Measurements from ENCODE around the gene DLG4.
"Not testable (repeated sequence)": the region's sequence is repeated elsewhere in the genome, so short reads cannot be mapped to it uniquely, and the experiment has no call there.

DLG4 gene

DNA sequence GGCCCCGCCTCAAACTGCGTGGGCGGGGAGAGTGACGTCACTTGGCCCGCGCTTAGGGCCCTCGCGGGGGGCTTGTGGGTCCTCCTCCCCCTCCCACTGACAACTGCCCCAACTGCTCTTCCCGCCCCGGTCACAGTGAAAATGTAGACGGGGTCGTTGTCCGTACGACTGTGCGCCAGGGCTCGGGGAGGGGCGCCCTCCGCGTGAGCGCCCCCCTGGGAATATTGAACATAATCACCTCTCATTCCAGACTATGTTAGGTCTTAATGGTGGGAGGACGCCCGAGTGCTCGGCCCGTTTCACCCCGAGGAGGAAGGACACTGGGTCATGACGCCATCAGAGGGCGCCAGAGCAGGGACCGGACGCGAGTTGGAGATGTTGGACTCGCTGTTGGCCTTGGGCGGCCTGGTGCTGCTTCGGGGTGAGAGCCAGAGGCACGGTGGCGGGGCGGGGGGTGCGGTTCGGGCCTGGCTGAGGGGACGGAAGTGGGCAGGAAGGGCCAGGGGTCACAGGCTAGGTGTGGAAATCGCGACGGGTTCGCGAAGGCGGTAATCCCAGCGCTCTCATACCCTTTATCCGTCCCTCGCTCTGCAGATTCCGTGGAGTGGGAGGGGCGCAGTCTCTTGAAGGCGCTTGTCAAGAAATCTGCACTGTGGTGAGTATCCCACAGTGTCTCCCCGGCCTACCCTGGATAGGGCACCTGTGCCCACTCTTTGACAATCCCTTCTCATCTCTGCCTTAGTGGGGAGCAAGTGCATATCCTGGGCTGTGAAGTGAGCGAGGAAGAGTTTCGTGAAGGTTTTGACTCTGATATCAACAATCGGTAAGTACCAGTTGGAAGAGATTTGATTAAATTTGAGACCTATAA lies 32.8 kb upstream of the DLG4 start, which contains the start of gene ELP5:
TSS of gene ELP5 (plus strand) at position 40 of the 868 bp plus-strand sequence. CDS start at position 376, 336 bp downstream.
- peaks cover 39% of the 10 kb centered on the region for H3K4me1 Mint-ChIP-seq
- peaks cover 7% of the 10 kb centered on the region for H3K36me3 Mint-ChIP-seq
- no peaks in the 10 kb centered on the region for H3K9me3 Mint-ChIP-seq
- H3K27me3 Mint-ChIP-seq: no peaks in the 10 kb centered on the region
- peak within 1 kb of the TSS; percentile 92 for H3K4me3 Mint-ChIP-seq
- peak within 1 kb of the TSS; percentile 99 for H3K27ac Mint-ChIP-seq

DNA sequence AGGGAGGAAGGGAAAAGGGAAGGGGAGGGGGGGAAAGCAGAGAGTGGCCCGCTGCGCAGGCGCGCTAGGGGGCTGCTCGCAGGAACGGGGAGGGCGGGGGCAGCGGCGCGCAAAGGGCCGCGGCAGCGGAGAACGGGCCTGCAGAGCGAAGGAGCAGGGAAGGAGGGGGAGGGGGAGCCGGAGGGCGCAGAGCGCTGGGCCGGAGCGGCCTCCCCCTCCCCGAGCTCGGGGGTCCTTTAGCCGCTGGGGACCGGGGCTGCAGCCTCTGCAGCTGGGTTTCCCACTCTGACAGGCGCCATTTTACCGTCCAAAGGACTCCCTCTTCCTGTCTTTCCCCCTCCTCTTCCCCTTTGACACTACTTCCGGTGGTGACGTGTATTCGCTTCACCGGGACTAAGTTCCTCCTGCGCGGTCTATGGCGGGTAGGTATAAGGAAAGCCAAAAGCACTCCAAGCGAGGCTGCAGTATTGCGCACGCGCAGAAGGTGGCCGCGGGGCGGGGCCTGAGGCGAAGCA lies 32.1 kb upstream of the DLG4 start, which contains the start of gene CTDNEP1:
TSS of gene CTDNEP1 (minus strand) at position 74 of the 515 bp plus-strand sequence. CDS start 438 bp downstream, outside the sequence.
- peaks cover 39% of the 10 kb centered on the region for H3K4me1 Mint-ChIP-seq
- H3K9me3 Mint-ChIP-seq: no peaks in the 10 kb centered on the region
- H3K36me3 Mint-ChIP-seq: peaks cover 7% of the 10 kb centered on the region

DNA sequence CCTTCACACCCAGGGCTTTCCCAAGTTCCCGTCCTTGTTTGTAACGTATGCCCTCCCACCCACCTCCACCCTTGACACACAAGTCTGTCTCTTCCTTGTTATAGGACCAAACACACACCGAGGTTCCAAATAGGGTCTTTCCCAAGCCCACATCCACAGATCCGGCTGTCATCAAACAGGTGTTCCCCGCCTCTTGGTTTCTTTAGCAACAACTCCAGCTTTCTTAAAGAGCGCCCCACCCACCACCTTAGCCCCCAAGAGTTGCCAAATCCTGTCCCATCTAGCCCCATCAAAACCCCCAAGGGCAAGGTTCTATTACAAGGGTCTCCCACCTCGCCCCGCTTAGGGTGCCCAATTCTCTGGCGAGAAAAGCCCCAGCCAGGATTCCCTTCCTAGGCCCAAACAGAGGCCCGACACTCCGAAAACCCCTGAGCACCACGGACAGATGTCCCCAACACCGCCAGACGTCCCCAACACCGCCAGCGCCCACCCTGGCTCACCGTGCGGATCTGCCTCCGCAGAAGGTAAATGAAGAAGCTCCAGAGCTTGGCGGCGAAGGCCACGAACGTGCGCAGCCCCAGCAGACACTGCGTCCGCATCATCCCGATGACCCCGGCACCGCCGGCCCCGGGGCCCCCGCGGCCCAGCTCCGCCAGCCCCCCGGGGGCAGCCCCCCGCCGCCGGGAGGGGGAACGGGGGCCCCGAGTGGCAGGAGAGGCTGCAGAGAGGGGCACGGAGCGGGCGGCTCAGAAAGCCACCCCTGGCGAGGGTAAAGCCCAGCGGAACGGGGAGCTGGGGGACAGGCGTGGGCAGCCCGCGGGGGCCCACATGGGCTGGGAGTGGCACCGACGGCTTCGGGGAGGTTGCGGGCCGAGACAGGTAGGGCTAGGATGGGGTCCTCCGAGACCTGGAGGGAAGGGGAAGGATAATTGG lies 31.3 kb upstream of the DLG4 start:
- Mint-ChIP-seq H3K36me3 (peaks cover 7% of the 10 kb centered on the region), H3K27me3 (no peaks in the 10 kb centered on the region), H3K4me1 (peaks cover 44% of the 10 kb centered on the region), H3K4me3 (peak overlapping the region; percentile 92), H3K27ac (peak overlapping the region; percentile 93), H3K9me3 (no peaks in the 10 kb centered on the region)

More for the DNA sequence above, 32.1 kb upstream of the DLG4 start, which contains the start of gene CTDNEP1:
- Mint-ChIP-seq H3K27me3 (no peaks in the 10 kb centered on the region), H3K4me3 (peak within 1 kb of the TSS; percentile 92), H3K27ac (peak within 1 kb of the TSS; percentile 99)

DNA sequence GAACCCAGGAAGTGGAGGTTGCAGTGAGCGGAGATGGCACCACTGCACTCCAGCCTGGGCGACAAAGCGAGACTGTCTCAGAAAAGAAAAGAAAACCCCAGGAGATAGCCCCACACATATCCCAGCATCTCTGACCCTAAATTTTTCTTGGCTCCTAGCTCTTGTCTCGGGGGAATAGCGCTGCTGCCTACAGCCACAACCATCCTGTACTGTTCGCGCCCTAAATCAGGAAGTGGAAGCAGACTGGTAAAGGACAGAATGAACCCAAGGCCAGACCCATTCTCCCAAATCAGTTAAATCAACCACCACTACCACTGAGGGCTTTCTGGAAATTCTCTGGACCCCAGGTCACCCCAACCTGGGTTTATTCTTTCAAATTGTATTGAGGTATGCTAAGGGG lies 30.2 kb upstream of the DLG4 start:
- Mint-ChIP-seq H3K27ac (peak overlapping the region; percentile 59), H3K27me3 (no peaks in the 10 kb centered on the region), H3K36me3 (peaks cover 6% of the 10 kb centered on the region), H3K9me3 (no peaks in the 10 kb centered on the region), H3K4me3 (peak overlapping the region; percentile 92), H3K4me1 (peaks cover 43% of the 10 kb centered on the region)

DNA sequence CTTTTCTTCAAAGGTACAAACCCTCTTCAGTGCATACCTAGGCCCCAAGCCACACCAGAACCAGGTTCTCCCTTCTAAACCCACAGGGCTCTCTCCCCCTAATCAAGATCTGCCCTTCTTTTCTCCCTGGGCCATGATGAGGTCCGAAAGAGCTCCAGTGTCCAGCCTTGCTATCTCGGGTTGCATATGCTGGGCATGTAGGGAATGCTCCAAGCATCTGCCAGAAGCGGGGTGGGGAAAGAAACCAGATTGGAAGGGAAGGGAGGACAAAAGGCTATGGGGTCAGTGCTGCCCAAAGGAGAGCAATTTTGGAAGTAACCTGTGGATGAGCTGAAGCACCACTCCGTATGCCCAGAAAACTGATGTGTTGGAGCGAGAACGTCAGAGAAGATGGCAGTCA lies 29.6 kb upstream of the DLG4 start:
- H3K4me1 Mint-ChIP-seq: peaks cover 39% of the 10 kb centered on the region

DNA sequence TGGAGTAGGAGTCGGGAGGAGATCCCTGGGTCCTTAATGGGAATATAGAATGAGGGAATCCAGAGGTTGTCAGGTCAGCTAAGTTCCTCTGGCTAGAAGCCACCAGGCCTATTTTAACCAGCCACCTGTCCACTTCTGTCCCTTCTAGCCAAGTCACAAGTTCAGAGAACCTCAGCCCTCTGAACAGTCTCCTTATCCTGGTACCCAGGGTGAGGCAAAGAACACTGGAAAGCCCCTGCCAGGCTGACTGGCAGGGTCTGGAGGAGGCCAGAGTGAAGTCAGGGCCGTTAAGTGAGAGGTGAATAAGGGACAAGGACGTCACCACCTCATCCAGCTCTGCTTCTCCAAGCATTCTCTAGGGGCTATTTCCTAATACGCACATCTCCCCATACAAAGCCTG lies 29.2 kb upstream of the DLG4 start:
- Mint-ChIP-seq H3K27me3 (no peaks in the 10 kb centered on the region), H3K27ac (peak overlapping the region; percentile 55), H3K4me1 (peaks cover 36% of the 10 kb centered on the region), H3K36me3 (peaks cover 2% of the 10 kb centered on the region), H3K4me3 (peak overlapping the region; percentile 92), H3K9me3 (no peaks in the 10 kb centered on the region)

More for the DNA sequence above, 29.6 kb upstream of the DLG4 start:
- Mint-ChIP-seq H3K27ac (peak overlapping the region; percentile 53), H3K27me3 (no peaks in the 10 kb centered on the region), H3K4me3 (peak overlapping the region; percentile 92), H3K36me3 (peaks cover 4% of the 10 kb centered on the region), H3K9me3 (no peaks in the 10 kb centered on the region)

DNA sequence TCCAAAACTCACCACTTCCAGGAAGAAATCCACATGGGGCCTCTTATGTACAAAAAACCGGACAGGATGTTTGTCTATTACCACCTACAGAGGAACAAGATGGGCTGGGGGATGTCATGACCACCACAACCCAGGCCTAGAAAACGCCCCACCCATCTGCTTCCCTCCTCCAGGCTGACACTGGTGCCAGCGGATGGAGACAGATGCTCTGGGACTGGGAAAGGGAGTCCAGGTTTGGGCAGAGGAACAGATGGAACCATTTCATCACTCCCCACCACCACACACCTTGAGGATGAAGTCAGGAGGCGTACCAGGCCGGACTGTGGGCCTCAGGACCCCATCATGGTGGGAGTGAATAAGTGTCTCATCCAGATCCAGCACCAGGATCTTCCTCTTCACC lies 27.1 kb upstream of the DLG4 start:
- peaks cover 39% of the 10 kb centered on the region for H3K4me1 Mint-ChIP-seq
- H3K9me3 Mint-ChIP-seq: no peaks in the 10 kb centered on the region
- H3K4me3 Mint-ChIP-seq: no peak overlapping the region
- peaks cover 3% of the 10 kb centered on the region for H3K36me3 Mint-ChIP-seq
- H3K27me3 Mint-ChIP-seq: no peaks in the 10 kb centered on the region
- H3K27ac Mint-ChIP-seq: no peak overlapping the region

DNA sequence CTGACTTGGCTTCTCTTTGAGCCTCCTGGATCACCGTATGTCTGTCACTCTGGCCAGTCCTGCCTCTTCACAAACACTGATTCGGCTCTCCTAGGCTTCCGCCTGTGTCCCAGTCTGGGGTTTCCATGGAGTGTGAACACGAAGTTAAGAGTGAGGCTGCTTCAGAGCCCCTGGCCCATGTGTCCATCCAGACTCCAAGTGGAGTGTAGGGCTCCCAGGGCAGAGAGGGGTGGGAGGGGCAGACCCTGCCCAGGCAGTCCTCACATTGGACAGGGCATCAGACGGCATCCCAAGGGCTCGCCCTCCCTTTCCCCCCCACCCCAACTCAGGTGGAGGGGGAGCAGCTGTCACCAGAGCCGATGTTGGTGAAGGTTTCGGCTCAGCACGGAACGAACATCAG lies 24.2 kb upstream of the DLG4 start:
- H3K9me3 Mint-ChIP-seq, H3K4me3 Mint-ChIP-seq, H3K36me3 Mint-ChIP-seq, H3K27me3 Mint-ChIP-seq, H3K27ac Mint-ChIP-seq: not testable (repeated sequence)
- peaks cover 45% of the 10 kb centered on the region for H3K4me1 Mint-ChIP-seq

DNA sequence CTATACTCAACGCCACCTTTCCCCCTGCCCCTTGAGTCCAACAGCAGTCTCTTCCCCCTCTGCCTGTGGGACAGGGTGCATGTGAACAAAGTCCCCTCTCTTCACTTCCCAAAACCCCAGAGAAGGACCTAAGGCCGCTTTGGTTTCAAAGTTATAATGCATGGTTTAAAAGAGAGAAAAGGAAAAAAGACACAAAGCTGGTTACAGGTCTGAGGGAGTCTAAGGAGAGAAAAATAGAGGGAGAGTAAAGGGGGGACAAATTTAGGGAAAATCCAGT lies 23.8 kb upstream of the DLG4 start:
- Mint-ChIP-seq H3K27ac (peak overlapping the region; percentile 95), H3K36me3 (peaks cover 9% of the 10 kb centered on the region), H3K27me3 (no peaks in the 10 kb centered on the region), H3K4me3 (peak overlapping the region; percentile 90), H3K4me1 (peaks cover 41% of the 10 kb centered on the region), H3K9me3 (no peaks in the 10 kb centered on the region)

DNA sequence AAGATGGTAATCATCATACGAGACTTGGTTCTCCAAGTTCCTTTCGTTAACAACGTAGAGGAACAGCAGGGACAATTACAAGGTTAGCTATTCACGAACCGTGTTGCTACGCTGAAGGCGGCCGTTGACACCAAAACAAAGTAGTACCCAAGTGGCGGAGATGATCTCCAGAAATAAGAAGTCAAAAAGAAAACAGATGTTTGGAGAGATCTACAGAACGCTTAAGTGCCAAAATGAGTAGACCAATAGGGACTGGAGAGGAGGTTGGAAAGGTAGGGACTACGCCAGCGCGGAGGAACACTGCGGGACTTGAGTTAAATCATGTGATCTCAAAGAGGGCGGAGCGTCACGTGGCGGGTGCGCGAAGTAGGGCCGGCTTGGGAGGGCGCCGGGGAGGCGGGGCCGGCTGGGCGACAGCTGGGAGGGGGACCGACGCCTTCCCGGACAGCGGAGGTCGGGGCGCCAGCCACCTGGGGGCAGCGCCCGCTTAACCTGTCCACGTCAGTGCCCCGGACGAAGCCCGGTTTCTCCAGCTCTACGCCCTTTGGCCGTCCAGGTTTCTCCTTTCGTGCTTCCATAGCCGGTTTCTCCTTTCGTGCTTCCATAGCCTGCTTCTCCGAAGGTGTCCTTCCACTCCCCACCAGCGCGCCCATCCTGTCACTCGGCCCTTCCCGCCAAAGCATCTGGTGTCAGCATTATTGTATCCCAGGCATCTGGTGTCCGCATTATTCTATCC lies 23.2 kb upstream of the DLG4 start:
- peaks cover 9% of the 10 kb centered on the region for H3K36me3 Mint-ChIP-seq
- H3K27me3 Mint-ChIP-seq: no peaks in the 10 kb centered on the region

DNA sequence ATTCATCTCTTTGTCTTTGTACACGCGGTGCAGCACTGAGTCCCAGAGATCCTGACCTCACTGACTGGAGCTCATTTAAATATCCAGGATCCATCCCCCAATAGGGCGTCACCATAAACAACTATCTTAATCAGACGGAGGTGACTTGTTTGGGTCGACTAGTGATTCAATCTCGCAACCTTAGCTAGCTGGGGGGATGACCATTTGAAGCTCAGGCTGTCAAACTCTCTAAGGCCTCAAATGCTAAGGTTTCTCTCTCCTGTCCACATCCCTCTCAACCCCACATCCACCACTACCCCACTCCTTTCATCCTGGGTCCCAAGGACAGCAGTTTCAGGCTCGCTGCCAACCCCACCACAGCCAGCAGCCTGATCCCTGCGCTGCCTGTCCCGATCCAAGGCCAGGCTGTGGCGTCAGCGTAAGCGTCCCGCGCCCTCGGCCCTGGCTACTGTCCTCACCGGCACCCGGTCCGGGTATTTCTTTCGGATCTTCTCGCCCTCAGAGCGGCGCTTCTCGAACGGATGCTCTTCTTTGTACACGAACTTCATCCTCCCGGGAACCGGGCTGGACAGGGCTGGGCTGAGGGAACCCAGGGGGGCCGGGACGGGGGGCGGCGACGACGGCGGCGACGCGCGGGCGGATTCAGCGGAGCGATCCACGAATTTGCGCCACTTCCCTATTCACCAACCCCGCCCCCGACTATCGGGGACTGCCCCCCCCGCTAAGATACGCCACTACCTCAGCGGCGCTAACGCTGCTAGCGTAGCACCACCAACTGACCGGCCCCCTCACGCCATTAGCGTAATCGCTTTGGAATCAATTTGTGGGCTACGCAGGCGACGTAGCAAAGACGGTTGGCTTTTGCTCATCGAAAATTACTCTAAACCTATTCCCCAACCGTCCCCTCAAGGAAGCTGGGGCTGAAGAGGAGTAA lies 22.4 kb upstream of the DLG4 start, which contains the start of gene GABARAP:
TSS of gene GABARAP (minus strand) at position 667 of the 934 bp plus-strand sequence. CDS start at position 548, 119 bp downstream.
- Mint-ChIP-seq H3K27ac (peak within 1 kb of the TSS; percentile 98), H3K27me3 (no peaks in the 10 kb centered on the region), H3K4me1 (peaks cover 43% of the 10 kb centered on the region), H3K4me3 (peak within 1 kb of the TSS; percentile 90), H3K9me3 (no peaks in the 10 kb centered on the region), H3K36me3 (peaks cover 10% of the 10 kb centered on the region)

More for the DNA sequence above, 23.2 kb upstream of the DLG4 start:
- Mint-ChIP-seq H3K4me1 (peaks cover 40% of the 10 kb centered on the region), H3K4me3 (peak overlapping the region; percentile 90), H3K27ac (peak overlapping the region; percentile 98), H3K9me3 (no peaks in the 10 kb centered on the region)

DNA sequence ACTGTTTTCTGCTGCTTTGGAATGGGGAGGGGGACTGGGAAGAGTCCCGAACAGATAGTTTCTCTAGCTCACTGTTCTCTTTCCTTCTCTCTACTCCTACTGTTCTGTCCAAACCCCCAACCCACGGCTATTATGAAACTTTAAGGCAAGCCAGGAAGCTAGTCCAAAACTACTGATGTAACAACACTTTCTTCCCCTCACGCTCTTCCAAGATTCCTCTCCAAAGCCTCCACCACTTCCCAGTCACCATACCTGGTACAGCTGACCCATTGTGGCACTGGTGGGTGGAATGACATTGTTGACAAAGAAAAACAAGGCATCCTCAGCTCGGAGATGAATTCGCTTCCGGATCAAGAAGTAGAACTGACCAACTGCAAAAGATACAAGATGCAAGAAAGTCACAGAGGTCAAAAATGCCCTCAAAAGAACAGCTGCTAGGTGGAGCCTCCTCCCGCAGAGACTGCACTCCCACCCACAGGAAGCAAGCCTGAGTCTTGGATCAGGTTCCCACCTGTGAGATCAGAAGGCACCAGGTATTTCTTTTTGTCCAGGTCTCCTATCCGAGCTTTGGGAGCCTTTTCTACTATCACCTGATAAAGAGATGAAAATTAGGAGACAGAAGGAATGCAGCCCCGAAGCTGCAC lies 21.6 kb upstream of the DLG4 start:
- Mint-ChIP-seq H3K4me1 (peaks cover 43% of the 10 kb centered on the region), H3K27ac (peak overlapping the region; percentile 98), H3K27me3 (no peaks in the 10 kb centered on the region), H3K36me3 (peaks cover 10% of the 10 kb centered on the region), H3K9me3 (no peaks in the 10 kb centered on the region), H3K4me3 (peak overlapping the region; percentile 90)

DNA sequence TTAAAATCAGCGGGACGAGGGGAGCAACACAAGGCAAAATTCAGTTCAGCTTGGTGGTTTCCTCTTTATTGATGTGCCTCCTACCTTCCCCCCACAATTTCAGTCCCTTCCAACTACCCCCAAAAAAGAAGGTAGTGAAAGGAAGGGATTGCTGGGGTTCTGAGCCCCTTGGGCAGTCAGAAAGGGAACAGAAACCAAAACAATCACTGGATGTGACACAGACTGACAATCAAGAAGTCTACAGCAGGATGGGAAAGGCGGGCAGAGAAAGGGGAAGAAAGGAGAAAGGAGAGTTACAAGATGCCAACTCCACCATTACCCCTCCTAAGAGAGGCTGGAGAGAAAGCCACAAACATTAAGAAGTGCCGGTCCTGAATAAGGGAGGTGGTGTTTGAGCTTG lies 20.7 kb upstream of the DLG4 start:
- H3K9me3 Mint-ChIP-seq: no peaks in the 10 kb centered on the region
- no peaks in the 10 kb centered on the region for H3K27me3 Mint-ChIP-seq
- H3K36me3 Mint-ChIP-seq: peaks cover 10% of the 10 kb centered on the region
- peak overlapping the region; percentile 90 for H3K4me3 Mint-ChIP-seq
- peaks cover 51% of the 10 kb centered on the region for H3K4me1 Mint-ChIP-seq
- H3K27ac Mint-ChIP-seq: peak overlapping the region; percentile 81
